HS-5 (cell line): ENCODE measurements around the gene CHSY3.
A peak's percentile ranks its signal among the peaks of the same experiment; 100 is the strongest.

ENCODE experiments used
- DNase-seq: peaks from one replicate; pipeline ENCODE4 v3.0.0-alpha.2; 2012; ENCODE audit warnings: low read depth

CHSY3 gene

GRCh38 chr5:130096483-130096882, 192.2 kb downstream of the CHSY3 start:
- no peak for DNase-seq

- DNase-seq, result no peak
Measured at GRCh38 chr5:130099008-130099407, 194.7 kb downstream of the CHSY3 start.

- no peak for DNase-seq
Measured at GRCh38 chr5:130102375-130102774, 198.1 kb downstream of the CHSY3 start.

- DNase-seq, result no peak
Measured at GRCh38 chr5:130102960-130103359, 198.7 kb downstream of the CHSY3 start.

- peak; percentile 30 for DNase-seq
Measured at GRCh38 chr5:130104895-130105688, 200.8 kb downstream of the CHSY3 start.

DNA sequence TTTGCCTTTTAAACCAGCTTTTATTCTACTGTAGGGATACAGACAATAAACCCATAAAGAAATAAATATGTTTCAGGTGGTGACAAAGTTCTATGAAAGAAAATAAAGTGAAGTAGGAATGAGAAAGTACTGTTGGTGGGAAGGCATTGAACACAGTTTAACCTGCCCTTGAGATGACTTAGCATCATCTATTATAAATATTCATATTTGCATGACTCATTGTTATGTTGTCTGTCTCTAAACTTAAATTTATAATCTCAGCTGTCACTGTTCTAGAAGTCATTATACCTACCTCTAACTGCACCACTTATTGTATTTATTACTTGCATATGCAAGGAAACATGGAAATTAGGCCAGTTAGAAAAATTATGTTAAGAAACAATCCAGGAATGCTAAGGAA, 202.2 kb downstream of the CHSY3 start:
- no peak for DNase-seq

- no peak for DNase-seq
Measured at GRCh38 chr5:130109152-130109551, 204.9 kb downstream of the CHSY3 start.

- DNase-seq, result no peak
Measured at GRCh38 chr5:130110328-130110727, 206.1 kb downstream of the CHSY3 start.

DNA sequence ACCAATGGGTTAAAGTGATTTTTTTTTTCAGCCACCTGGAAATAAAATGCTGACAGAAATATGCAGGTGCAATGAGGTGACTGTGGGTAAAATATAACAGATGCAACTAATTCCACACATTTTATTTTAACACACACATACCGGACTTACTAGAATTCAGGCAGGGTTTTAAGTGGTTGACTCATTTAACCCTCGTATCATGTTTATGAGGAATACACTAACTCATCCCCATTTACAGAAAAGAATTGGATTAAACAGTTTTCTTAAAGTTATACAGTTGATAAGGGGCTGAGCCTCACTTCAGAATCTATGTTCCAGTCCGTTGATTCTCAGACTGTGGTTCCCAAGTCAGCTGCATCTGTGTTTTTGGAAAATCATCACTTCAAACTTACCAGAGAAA, 207.5 kb downstream of the CHSY3 start:
- DNase-seq, result no peak

DNA sequence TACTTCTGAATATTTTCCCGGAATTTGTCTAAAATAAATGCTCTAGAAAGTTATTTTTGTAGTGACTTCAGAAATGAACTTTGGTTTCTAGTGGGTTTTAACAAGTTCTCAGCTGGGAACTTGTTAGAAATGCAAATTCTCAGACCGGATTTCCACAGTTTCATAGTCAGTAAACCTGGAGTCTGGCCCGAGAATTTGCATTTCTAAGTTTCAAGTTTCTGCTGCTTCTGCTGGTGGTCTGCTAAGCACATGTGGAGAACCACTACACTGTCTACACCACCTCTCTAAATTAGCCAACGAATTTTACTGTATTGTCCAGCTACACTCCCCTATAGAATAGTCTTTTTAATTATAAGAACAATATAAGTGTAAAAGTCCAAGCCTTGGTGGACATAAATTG, 208.0 kb downstream of the CHSY3 start:
- DNase-seq, result no peak

- DNase-seq, result no peak
Measured at GRCh38 chr5:130115686-130116085, 211.4 kb downstream of the CHSY3 start.

GRCh38 chr5:130116462-130116861, 212.2 kb downstream of the CHSY3 start:
- no peak for DNase-seq

DNA sequence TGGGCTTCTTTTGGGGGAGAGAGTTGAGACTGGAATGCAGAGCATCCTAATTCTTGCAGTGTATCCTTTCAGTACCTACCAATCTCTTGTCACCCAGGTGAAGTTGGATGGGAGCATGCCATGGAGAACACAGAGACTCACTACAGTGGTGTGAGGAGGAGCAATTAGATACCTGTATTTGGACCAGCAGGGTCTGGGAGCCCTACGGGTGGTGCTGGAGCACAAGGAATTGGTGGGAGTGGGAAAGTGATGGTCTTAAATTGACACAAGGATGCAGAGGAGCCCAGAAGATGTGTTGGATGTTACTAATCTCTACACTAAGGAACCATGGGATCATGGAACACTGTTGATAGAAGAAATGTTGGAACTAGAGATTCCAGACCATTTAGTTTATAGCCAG, 212.7 kb downstream of the CHSY3 start:
- DNase-seq, result no peak

DNA sequence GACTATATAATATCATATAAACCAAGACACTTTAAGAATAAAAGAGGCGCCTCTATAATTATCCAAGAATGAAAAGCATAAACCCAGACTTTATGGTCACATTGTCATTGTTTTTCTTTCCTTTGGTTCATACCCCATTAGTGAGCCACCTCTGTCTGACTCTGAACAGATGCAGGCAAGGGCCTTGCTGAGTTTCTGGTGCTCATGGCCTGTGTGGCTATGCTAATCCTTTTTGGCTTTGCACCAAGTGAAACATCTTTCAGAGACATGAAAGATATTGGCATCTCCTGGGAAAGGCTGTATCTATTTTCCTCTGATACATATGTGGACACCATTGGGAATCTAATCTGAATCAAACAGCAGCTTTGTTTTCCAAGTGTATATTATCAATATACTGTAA, 222.5 kb downstream of the CHSY3 start:
- DNase-seq, result no peak

- peak; percentile 51 for DNase-seq
Measured at GRCh38 chr5:130135506-130135905, 231.2 kb downstream of the CHSY3 start.

GRCh38 chr5:130136300-130136699, 232.0 kb downstream of the CHSY3 start:
- DNase-seq, result no peak

- DNase-seq, result no peak
Measured at GRCh38 chr5:130137681-130138080, 233.4 kb downstream of the CHSY3 start.

DNA sequence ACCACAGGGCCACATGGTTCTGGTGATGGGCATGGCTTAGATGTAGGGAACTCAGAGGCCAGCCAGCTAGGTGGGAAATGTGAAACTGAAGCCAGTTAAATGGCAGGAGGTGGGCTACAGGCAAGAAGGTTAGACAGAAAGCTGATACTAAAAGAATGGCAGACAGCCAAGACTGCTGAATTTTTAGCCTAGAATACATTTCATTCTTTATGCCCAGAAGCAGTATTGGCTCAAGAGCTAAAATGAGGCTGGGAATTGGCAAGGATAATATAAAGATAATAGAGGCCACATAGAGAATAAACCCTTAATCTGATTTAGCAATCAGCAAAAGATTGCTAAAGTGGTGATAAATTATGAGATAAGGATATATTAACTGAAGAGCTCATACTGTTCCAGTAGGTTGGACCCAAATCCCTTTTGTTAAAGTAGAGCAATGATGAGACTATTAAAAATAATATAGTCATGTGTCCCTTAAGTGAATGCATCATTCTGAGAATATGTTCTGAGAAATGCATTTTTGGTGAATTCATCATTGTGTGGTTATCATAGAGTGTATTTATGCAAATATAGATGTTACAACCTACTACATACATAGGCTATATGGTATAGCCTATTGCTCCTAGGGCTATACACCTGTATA, 234.3 kb downstream of the CHSY3 start:
- peak; percentile 61 for DNase-seq

DNA sequence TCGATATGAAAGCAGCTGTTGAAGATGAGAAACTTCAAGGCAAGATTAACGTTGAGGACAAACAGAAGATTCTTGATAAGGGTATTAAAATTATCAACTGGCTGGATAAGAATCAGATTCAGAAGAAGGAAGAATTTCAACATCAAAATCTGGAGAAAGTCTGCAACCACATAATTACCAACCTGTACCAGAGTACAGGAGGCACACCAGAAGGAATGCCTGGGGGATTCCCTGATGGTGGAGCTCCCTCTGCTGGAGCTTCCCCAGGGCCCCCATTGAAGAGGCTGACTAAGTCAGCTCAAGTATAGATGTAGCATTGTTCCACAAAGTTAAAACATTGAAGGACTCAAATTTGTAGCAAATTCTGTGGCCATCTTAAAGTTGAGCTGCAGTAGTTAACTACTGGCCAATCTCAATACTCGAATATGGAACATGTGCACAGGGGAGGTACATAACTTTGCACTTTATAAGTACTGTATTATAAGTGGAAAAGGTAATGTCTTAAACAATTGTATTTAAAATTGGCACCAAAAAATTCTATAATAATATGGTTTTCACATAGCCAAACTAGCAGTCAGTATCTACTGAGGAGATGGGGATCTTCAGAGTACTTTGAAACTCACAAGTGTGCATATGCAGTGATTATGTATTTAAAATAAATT, 237.5 kb downstream of the CHSY3 start:
- no peak for DNase-seq

GRCh38 chr5:130151239-130151638, 247.0 kb downstream of the CHSY3 start:
- DNase-seq, result no peak

DNA sequence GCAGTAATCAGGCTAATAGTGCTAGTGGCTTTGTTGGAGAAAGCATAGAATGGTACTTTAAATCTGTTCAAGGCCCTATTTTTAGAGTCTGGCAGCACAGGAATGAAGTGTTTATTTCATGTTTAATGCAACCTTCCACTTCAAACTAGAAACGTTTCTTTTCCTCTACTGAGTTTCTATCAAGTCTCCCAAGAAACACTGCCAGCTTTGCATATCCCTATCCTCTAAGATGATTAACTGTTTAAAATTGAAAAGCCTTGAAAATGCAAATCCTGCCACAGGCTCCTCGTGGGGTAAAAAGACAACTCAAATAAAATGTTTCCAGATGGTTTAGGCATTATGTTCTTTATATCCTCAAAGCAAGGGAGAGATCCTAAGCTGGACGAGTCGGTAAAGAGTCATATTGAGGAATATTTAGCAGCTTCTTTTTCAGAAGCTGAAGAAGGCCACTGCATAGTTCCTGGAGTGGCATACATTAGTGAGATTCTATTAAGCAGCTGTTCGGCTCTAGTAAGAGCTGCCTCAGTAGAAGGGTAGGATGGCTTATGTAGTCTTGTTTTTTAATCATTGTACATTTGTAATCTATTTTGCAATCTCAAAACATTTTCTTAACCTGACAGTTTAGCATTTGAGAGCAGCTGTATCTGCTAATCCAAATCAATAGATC, 251.2 kb downstream of the CHSY3 start:
- DNase-seq, result no peak

DNA sequence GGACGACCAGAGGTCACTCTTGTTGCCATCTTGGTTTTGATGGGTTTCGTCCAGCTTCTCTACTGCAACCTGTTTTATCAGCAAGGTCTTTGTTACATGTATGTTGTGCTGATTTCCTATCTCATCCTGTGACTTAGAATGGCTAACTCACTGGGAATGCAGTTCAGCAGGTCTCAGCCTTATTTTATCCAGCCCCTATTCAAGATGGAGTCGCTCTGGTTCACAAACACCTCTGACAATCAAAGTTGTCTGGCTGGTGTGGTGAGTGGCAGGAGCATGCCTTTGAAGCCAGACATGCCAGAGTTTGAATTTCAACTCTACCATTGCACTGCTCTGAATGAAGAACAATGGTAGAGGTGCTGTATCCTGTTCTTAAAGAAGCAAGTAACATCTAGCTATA, 253.8 kb downstream of the CHSY3 start:
- DNase-seq, result no peak

DNA sequence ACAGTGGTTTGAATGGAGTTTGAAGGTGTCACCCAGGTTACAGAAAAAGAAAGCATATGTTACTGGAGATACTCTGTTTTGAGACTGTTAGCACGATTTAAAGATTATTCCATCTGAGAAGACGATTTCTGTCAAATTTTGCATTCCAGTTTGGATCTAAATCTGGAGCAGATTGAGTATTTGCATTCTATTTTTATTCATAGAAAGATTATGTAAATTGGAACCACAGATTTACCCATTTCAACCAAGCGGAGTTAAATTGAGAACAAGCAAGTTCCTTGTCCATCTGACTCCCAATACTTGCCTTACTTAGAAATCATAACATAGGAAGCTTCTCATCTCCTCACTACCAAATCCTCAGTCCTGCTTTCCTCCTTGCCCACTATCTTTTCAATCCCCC, 255.7 kb downstream of the CHSY3 start:
- no peak for DNase-seq
